ENCODE results near the gene IGF2.

Gene IGF2

GRCh38 chr11:2098691-2099515, 40.3 kb downstream of the IGF2 start:
- DNase-seq (ENCODE audit: low read depth) = no peak
- no peak overlapping the region for H3K4me3 ChIP-seq (ENCODE audit: low read depth, low read length)
- TF ChIP-seq POLR2A (IDR thresholded peaks at IDR 0.05; ENCODE audit: extremely low read depth, insufficient read length) (no peak), CTCF (IDR thresholded peaks at IDR 0.05; ENCODE audit: low read depth, low read length) (no peak), MYC (IDR thresholded peaks at IDR 0.05; ENCODE audit: low read depth, low read length) (no peak)
- TF ChIP-seq, protein P1, sequence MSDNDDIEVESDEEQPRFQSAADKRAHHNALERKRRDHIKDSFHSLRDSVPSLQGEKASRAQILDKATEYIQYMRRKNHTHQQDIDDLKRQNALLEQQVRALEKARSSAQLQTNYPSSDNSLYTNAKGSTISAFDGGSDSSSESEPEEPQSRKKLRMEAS (IDR thresholded peaks at IDR 0.05; ENCODE audit: low read depth, low read length) = no peak

DNA sequence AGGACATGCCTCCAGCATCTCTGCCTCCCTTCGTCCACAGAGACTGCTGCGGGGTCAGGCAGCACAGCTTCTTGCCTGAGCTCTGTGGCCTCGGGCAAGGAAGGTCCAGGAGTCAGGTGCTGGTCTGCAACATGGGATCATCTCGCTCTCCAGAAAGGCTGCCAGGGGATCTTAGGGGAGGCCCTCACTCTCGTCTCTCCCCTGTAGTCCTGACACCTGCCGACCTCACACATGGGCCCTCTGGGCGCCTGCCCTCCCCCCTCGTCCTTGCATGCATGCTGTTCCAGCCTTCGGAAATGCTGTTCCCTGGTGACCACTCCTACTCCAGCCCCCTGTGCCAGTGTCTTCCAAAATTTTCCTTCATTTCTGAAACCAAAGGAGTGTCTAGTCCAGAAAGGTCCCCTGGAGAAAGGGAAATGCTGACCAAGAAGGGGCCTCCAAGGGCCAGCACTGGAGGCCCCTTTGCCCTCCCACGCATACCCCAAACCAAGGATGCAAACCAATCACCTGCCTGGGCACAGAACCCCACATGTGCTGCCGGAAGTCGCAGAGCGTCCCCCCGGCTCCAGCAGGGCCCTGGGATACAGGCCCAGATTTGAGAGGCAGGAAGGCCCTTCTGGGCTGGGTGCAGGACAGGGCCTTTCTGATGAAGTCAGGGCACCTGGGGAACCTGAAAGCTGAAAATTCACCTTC, 41.0 kb downstream of the IGF2 start:
- no peak overlapping the region for H3K4me3 ChIP-seq (ENCODE audit: low read depth, low read length)
- DNase-seq (ENCODE audit: low read depth) = no peak
- TF ChIP-seq, protein P1 (IDR thresholded peaks at IDR 0.05; ENCODE audit: low read depth, low read length) = no peak
- no peak for TF ChIP-seq MYC (IDR thresholded peaks at IDR 0.05; ENCODE audit: low read depth, low read length)
- TF ChIP-seq CTCF (IDR thresholded peaks at IDR 0.05; ENCODE audit: low read depth, low read length) = no peak
- TF ChIP-seq POLR2A (IDR thresholded peaks at IDR 0.05; ENCODE audit: extremely low read depth, insufficient read length) = no peak

- TF ChIP-seq, protein P1 (IDR thresholded peaks at IDR 0.05; ENCODE audit: low read depth, low read length) = no peak
- H3K4me3 ChIP-seq (ENCODE audit: low read depth, low read length) = no peak overlapping the region
- DNase-seq (ENCODE audit: low read depth) = peak; percentile 81
These were observed 41.7 kb downstream of the IGF2 start for GRCh38 chr11:2097356-2097997.

DNA sequence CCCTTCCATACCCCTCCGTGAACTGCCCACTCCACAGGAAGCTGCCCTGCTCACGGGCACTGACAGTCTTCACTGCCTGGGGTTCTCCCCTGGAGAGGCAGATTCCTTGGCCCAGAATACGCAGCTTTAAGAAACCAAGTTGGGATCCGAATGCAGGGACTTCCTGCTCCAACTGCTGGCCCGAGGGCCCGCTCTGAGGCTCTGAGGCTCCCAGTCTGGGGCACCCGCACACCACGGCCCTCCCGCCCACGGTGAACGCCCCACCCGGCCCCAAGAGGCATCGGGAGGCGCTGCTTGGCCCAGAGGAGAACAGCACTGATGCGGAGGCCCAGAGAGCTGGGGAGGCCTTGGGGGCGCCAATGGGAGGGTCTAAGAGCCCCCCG, 42.3 kb downstream of the IGF2 start:
- peak; percentile 27 for DNase-seq (ENCODE audit: low read depth)
- H3K4me3 ChIP-seq (ENCODE audit: low read depth, low read length) = no peak overlapping the region
- TF ChIP-seq MYC (IDR thresholded peaks at IDR 0.05; ENCODE audit: low read depth, low read length) (no peak), POLR2A (IDR thresholded peaks at IDR 0.05; ENCODE audit: extremely low read depth, insufficient read length) (no peak), CTCF (IDR thresholded peaks at IDR 0.05; ENCODE audit: low read depth, low read length) (no peak)
- TF ChIP-seq, protein P1 (IDR thresholded peaks at IDR 0.05; ENCODE audit: low read depth, low read length) = no peak

- DNase-seq (ENCODE audit: low read depth) = no peak
- TF ChIP-seq CTCF (IDR thresholded peaks at IDR 0.05; ENCODE audit: low read depth, low read length) = no peak
- no peak for TF ChIP-seq POLR2A (IDR thresholded peaks at IDR 0.05; ENCODE audit: extremely low read depth, insufficient read length)
- TF ChIP-seq, protein P1 (IDR thresholded peaks at IDR 0.05; ENCODE audit: low read depth, low read length) = no peak
- TF ChIP-seq MYC (IDR thresholded peaks at IDR 0.05; ENCODE audit: low read depth, low read length) = no peak
These were observed 42.9 kb downstream of the IGF2 start for GRCh38 chr11:2096011-2096918.

More at GRCh38 chr11:2096011-2096918, 42.9 kb downstream of the IGF2 start:
- H3K4me3 ChIP-seq (ENCODE audit: low read depth, low read length) = no peak overlapping the region
